Measurements from ENCODE around the gene MIOX. TPM values are rescaled to one million over a fixed set of nuclear protein-coding genes. Genes with fewer than 3 reads are reported as not detected.

Gene MIOX
- total RNA-seq, 6 donors from 2014 or later: not detected

DNA sequence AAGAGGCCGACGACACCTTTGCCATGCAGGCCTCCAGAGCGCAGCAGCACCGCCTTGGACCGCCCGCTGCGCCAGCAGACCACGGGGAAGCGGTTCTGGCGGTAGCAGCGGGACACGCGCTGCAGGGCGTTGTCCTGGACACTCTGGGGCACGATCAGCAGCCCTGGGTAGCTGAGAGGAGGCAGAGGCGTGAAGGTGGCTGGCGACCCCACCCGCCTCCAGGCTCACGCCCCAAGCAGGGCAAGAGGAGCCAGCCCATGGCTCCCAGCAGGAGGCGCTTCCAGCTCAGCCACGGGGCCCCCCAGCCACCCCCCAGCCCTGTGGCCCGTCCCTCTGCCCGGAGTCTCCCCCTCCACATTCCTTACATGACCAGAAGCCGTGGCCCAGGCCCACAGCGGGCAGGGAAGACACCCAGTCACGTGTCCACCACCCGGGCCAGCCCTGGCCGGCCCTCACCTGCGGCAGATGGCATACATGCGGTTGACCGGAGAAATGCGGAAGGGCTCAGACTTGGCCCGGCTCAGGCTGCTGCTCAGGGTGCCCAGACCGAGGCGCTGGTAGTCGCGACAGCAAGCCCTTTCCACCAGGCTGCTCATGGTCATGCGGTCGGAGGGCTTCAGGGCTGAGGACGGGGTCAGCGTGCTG lies 27.0 kb upstream of the MIOX start:
- no peaks in the 10 kb centered on the region for H3K4me1 ChIP-seq
- no peak overlapping the region for H3K4me3 ChIP-seq
- H3K9me3 ChIP-seq: no peaks in the 10 kb centered on the region
- ATAC-seq (ENCODE audit: low FRiP score in 2 of 2) (no peak), DNase-seq (peak in 1 of 2 donors; percentile 81)
- H3K36me3 ChIP-seq: peaks cover 48 to 100% (median 99%) of the 10 kb centered on the region in 4 donors
- 94 to 98% methylated on average over 10 to 41 of the region's 41 CpGs for WGBS, 2 donors
- no peak for TF ChIP-seq CTCF (IDR thresholded peaks at IDR 0.05)
- no peak for TF ChIP-seq POLR2A (IDR thresholded peaks at IDR 0.05)
- no peak for TF ChIP-seq EP300 (IDR thresholded peaks at IDR 0.05)
- TF ChIP-seq POLR2AphosphoS5 (IDR thresholded peaks at IDR 0.05): no peak
- no peak overlapping the region for H3K27ac ChIP-seq
- H3K27me3 ChIP-seq: no peaks in the 10 kb centered on the region

GRCh38 chr22:50460938-50461337 lies 25.7 kb upstream of the MIOX start:
- Histone ChIP-seq H3K27me3 (no peaks in the 10 kb centered on the region), H3K36me3 (peaks cover 51 to 100% (median 99%) of the 10 kb centered on the region in 4 donors), H3K4me1 (no peaks in the 10 kb centered on the region), H3K27ac (peak overlapping the region in 1 of 4 donors; percentile 10), H3K4me3 (no peak overlapping the region), H3K9me3 (no peaks in the 10 kb centered on the region)
- 75 to 90% methylated on average over 14 to 17 of the region's 17 CpGs for WGBS, 2 donors
- TF ChIP-seq POLR2A (IDR thresholded peaks at IDR 0.05): no peak
- TF ChIP-seq POLR2AphosphoS5 (IDR thresholded peaks at IDR 0.05): no peak
- TF ChIP-seq EP300 (IDR thresholded peaks at IDR 0.05): no peak
- TF ChIP-seq CTCF (IDR thresholded peaks at IDR 0.05): no peak
- ATAC-seq (ENCODE audit: low FRiP score in 2 of 2): peak in 1 of 2 donors; percentile 64
- peak; percentile 62 to 89 for DNase-seq

- Histone ChIP-seq H3K36me3 (peaks cover 57 to 100% (median 99%) of the 10 kb centered on the region in 4 donors), H3K4me3 (no peak overlapping the region), H3K27me3 (no peaks in the 10 kb centered on the region), H3K9me3 (no peaks in the 10 kb centered on the region), H3K4me1 (no peaks in the 10 kb centered on the region), H3K27ac (peak overlapping the region in 1 of 4 donors; percentile 10)
- ATAC-seq (ENCODE audit: low FRiP score in 2 of 2): no peak
- WGBS, 2 donors: 95% methylated on average over 22 of the region's 26 CpGs; no CpG with 5 or more reads in 1 of the 2 donors
- DNase-seq: peak in 1 of 2 donors; percentile 83
- TF ChIP-seq POLR2AphosphoS5 (IDR thresholded peaks at IDR 0.05): no peak
- TF ChIP-seq POLR2A (IDR thresholded peaks at IDR 0.05): no peak
- no peak for TF ChIP-seq EP300 (IDR thresholded peaks at IDR 0.05)
- no peak for TF ChIP-seq CTCF (IDR thresholded peaks at IDR 0.05)
Measured at GRCh38 chr22:50461536-50461935, 25.1 kb upstream of the MIOX start.

DNA sequence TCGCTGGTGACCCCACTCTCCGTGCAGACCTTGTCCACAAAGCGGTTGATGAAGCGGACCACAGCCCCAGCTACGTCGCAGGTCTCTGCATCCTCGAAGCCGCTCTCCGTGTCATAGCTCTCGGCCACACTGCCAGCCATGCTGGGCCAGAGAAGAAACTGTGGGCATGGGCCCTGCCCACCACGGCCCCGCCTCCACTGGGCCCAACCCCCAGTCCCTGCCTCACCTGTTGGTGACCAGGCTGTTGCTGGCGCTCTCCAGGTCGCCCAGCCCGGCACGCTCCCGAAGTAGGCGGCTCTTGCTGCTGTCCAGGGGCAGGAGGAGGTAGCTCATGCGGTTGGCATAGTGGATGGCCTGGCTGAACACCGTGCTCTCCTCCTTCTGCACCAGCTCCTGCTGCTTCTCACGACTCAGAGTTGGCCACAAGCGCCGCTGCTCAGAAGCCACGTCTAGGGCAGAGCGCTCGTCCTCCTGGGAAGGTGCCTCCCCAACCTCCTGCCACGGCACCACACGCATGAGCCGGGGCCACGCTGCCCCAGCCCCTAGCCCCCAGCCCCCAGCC lies 24.6 kb upstream of the MIOX start:
- 94 to 97% methylated on average over 22 to 23 of the region's 30 CpGs for WGBS, 2 donors
- Histone ChIP-seq H3K4me3 (no peak overlapping the region), H3K36me3 (peaks cover 62 to 100% (median 99%) of the 10 kb centered on the region in 4 donors), H3K27ac (no peak overlapping the region), H3K27me3 (no peaks in the 10 kb centered on the region), H3K4me1 (no peaks in the 10 kb centered on the region), H3K9me3 (no peaks in the 10 kb centered on the region)
- no peak for ATAC-seq (ENCODE audit: low FRiP score in 2 of 2)
- TF ChIP-seq EP300 (IDR thresholded peaks at IDR 0.05): no peak
- no peak for TF ChIP-seq POLR2AphosphoS5 (IDR thresholded peaks at IDR 0.05)
- no peak for TF ChIP-seq POLR2A (IDR thresholded peaks at IDR 0.05)
- no peak for TF ChIP-seq CTCF (IDR thresholded peaks at IDR 0.05)
- peak in 1 of 2 donors; percentile 77 for DNase-seq
